Measurements from ENCODE around the gene EPS15.
"Not testable (repeated sequence)": the region's sequence is repeated elsewhere in the genome, so short reads cannot be mapped to it uniquely, and the experiment has no call there.

Gene EPS15

DNA sequence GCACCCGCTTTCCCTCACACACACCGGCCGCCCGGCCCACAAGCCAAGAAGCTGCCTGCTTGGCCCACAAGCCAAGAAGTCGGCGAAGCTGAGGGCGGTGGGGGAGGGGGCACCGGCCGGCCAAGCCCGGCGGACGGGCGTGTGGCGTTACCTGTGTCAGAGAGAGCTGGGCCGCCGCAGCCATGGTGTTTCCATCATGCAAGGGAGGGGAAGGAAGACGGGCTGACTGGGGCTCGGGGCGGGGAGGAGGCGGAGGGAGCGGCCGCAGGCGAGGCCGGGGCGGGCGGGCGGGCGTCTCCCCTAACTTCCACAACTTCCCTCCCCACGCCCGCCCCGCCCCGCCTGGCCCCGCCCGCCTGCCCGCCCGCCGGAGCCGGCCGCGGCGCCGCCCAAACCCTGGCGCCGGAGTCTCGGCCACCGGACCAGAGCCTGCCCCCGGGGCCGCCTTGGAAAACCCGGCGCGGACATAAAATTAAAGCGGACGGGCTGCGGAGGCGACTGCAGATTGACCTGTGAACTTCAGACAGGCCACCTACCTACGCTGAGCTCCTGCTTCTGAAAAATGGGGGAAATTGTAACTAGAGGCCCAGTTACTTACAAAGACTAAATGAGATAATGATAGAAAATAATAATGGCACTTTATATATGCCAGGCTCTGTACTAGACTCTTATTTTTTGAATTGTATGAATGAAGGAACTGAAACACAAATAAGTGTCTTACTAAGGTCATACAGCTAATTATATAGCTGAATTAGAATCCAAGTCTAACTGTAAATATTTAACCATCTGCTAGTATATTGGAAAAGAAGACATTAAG lies at the start of gene EPS15:
TSS of gene EPS15 (minus strand) at position 219 of the 817 bp plus-strand sequence. CDS start at position 184, 35 bp downstream.
- DNase-seq: peak; percentile 35

GRCh38 chr1:51568231-51568935 lies 49.3 kb upstream of the EPS15 start:
- DNase-seq: no peak

DNA sequence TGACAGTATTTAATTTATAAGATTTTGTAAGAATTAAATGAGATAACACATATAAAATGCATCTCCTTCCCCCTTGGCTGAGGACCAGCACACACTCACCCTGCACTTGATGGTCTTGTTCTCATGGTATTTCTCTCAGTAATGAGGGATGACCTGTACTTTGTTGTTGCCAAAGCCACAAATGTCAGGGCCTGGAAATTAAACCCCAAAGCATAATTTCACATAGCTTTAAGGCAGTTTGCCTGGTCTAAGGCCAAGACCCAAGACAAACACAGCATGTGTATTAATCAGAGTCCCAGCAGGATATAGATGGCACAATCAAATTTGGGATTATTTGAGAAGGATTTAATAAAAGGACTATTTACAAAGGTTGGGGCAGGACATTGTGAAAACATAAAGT lies 48.6 kb upstream of the EPS15 start:
- DNase-seq: no peak

GRCh38 chr1:51566260-51566659 lies 47.2 kb upstream of the EPS15 start:
- no peak for DNase-seq

GRCh38 chr1:51565009-51565408 lies 45.9 kb upstream of the EPS15 start:
- DNase-seq: no peak

DNA sequence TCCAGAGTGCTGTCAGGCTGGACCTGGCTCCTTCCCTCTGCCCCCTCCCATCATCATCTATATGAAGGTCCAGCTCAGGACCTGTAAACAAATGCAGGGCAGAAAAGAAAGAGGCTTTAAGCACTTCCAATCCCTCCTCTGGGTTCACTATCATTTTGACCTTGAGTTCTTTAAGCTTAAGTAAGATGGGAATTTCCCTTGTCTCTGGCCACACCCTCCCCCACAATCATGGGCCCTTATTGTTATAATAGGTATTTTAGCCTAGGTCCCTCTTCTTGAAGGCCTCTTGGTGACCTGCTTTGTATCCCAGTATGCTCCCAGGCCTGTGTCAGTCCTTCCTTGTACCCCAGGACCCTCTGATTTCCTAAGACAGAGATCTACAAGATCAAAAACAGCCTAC lies 45.1 kb upstream of the EPS15 start:
- DNase-seq: no peak

DNA sequence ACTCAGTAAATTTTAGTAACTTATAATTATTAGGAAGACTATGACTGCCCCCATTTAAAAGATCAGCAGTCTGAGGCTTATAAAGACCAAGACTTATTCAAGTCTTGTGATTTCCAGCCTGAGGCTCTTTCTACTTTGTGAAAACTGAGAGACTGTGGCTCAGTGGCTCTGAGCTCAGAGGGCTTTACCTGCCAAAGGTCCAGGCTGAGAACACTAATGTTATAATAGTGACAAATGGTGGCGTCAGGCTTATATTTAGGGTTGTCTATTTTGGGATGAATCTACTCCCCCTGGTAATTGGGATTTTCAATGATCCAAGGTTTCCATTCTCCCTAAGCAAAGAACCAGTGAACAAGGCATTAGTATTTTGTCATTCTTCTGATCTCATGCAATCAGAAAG lies 42.6 kb upstream of the EPS15 start:
- DNase-seq: no peak

- DNase-seq: not testable (repeated sequence)
These were observed 41.8 kb upstream of the EPS15 start for GRCh38 chr1:51560895-51561294.

- DNase-seq: no peak
These were observed 41.0 kb upstream of the EPS15 start for GRCh38 chr1:51560034-51560433.

GRCh38 chr1:51559501-51559900 lies 40.4 kb upstream of the EPS15 start:
- no peak for DNase-seq

GRCh38 chr1:51559064-51559500 lies 40.0 kb upstream of the EPS15 start:
- no peak for DNase-seq

- DNase-seq: no peak
These were observed 39.4 kb upstream of the EPS15 start for GRCh38 chr1:51558375-51558924.

DNA sequence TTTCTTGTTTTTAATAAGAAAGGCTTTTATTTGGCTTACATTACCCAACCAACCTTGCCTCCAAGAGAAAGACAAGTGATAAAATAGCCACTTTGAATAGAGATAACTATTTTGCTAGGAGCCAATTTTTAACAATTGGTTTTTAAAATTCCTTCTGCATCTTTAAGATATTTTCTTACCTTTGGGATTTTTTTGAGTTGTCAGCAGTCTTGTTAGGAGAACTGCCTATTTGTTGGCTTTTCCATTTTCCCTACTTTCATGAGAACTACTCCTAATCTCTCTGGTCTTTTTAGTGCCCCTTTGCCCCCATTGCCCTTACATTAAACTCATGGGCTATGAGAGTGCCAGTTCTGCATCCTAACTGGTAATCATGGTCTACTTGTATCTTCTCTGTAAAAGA lies 38.1 kb upstream of the EPS15 start:
- DNase-seq: no peak

DNA sequence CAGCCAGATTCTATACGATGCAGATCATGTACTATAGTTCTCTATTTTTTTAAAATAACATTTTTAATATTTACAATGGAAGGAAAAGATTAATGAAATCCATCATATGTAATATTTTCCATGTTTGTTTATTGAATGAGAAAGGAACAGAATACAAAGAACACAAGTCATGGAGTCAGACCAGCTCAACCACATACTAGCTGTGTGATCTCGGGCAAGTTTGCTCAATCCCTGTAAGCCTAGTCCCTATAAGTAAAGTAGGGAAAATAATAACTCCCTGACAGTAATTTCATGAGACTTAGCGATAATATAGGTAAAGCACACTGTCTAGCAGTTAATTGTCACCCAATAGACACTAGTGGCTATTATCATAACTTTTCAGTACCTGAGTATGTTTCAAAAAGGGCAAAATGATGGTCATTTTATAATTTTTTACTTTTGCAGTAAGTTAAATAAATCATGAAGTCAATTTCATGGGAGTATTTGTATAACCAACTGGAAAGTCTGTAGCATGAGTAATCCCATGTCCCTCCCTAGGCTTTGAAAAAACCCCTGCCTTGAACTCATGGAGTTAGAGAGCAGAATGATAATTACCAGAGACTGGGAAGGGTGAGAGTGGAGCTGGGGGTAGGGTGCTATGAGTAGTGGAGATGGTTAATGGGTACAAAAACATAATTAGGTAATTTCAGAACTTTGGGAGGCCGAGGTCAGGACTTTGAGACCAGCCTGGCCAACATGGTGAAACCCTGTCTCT lies 37.0 kb upstream of the EPS15 start:
- no peak for DNase-seq

GRCh38 chr1:51553911-51554310 lies 34.8 kb upstream of the EPS15 start:
- no peak for DNase-seq

DNA sequence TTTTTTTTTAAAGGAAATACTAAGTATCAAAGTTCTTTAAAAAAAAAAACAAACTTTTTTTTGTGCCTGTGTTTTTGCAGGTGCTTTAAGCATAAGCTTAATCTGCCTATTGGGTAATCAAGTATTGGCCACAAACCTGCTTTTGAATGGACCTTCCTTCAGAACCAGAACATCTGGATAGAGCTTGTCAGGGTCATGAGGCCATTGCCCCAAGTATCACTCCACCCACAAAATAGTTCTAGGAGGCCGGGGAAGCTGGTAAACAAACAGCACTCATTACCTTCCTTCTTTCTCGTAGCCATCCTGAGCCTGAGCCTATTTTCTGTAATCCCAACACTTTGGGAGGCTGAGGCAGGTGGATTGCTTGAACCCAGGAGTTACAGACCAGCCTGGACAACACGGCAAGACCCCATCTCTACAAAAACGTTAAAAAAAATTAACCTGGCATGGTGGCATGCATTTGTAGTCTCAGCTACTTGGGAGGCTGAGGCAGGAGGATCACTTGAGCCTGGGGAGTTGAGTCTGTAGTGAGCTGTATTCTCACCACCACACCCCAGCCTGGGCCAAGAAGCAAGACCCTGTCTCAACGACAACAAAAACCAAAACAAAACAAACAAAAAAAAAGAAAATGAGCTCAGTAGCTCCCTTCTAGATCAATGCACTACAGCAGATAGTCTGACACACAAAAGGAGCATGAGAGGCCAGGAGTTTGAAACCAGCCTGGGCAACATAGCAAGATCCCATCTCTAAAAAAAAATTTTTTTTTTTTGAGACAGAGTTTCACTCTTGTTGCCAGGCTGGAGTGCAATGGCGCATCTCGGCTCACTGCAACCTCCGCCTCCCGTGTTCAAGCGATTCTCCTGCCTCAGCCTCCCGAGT lies 34.1 kb upstream of the EPS15 start:
- no peak for DNase-seq

- no peak for DNase-seq
These were observed 32.8 kb upstream of the EPS15 start for GRCh38 chr1:51551848-51552296.

DNA sequence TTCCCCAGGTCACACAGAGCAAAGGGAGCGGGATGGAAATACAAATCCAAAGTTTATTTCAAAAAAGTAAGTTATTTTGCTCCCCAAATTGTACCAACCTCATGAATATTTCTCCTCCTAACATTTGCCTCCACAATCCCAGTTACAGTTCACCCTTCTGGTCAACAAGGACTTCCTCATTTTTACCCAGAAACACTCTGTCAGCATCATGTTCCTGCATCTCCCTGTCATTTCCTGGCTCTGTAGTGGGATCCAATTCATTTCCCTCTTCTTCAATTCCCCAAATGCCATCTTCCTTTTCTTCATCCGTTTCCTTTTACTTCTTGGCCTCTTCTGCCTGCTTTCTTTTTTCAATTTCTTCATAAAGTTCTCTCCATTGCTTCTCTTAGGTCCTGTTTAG lies 32.0 kb upstream of the EPS15 start:
- DNase-seq: no peak

GRCh38 chr1:51549901-51550300 lies 30.8 kb upstream of the EPS15 start:
- no peak for DNase-seq

DNA sequence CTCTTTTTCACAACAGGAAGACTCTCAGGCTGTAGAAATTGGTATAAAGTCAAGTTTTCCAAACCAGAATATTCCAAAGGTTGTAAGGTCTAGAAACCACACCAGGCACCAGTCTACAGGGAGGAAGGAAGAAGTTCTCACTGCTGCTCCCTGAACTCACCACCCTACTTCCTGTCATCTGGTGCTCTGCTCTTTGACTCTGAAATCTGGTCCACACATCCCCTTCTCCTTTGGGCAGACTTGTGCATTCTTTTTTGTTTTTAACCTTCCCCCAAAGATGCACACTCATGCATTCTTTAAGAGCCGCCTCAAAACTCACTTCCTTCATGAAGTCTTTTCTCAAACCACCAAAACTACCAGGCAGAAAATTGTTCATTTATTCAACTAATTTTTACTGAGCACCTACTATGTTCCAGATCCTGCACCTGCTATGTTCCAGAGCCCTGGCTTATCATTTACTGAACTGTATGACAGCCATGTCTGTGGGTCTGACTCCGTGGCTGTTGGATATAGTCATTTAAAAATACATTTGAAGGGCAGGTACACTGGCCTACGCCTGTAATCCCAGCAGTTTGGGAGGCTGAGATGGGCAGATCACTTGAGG lies 30.1 kb upstream of the EPS15 start:
- no peak for DNase-seq

DNA sequence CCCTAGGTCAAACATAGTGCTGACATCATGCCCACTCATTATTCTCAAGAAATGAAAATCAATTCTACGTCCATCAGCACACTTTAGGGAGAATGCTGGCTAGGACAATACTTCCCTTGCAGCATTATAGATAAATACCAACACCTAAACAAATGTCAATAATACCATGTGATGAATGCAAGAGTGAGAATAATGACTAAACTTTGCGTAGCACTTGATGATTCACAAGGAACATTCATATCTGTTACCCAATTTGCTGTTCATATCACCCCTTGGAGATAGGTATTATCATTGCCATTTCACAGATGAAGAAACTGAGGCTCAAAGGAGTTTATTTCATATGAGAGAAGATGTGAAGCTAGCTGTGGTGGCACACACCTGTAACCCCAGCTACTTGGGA lies 24.8 kb upstream of the EPS15 start:
- no peak for DNase-seq
